B cell (primary cell): ENCODE measurements around the gene DLG2. TPM values are rescaled to one million over a fixed set of nuclear protein-coding genes. Genes with fewer than 3 reads are reported as not detected.

ENCODE experiments used
- ATAC-seq: fragments of 200-7000 bp; cut with Tn5 transposase; one replicate; pipeline ENCODE4 v1.10.0; 2021; ENCODE audit warnings: low read depth, mild to moderate bottlenecking, moderate number of reproducible peaks, moderate library complexity
- CTCF ChIA-PET: fragments of 350-600 bp; sonication (Branson Sonifier 250); formaldehyde crosslinking; loops from one replicate; lab custom pipeline; 2021; ENCODE audit warnings: antibody characterized with exemption, inconsistent platforms; lab: Charles Lee
- POLR2A ChIA-PET: fragments of 350-600 bp; sonication (Branson Sonifier 250); formaldehyde crosslinking; loops from one replicate; lab custom pipeline; 2021; ENCODE audit warnings: antibody characterized with exemption; lab: Charles Lee
- DNase-seq: peaks from one replicate; pipeline ENCODE4 v3.0.0; 2013
- H2AFZ ChIP-seq: 2 replicates; pipeline ENCODE4 v1.6.1; 2012; ENCODE audit warnings: mild to moderate bottlenecking, low read depth, low read length; ENCODE audit not compliant: insufficient read depth, poor library complexity, severe bottlenecking
- H3K27ac ChIP-seq, 2 donors: 1 replicate in 1 of 2; 2 replicates in 1 of 2; pipeline ENCODE4 v1.5.1; 2012 to 2013; ENCODE audit warnings: low read length in 2 of 2, mild to moderate bottlenecking in 2 of 2, moderate library complexity in 1 of 2
- H3K27me3 ChIP-seq, 4 experiments: fragments of 200-600 bp in 1 of 4; sonication (generic) in 1 of 4; replicated peaks in 1 of 4; 1 replicate in 2 of 4; 2 replicates in 2 of 4; pipeline versions ENCODE4 v1.6.1 to v1.7.0; 2013 to 2016; ENCODE audit warnings: low read length in 3 of 4, mild to moderate bottlenecking in 2 of 4, mixed read lengths in 1 of 4, moderate library complexity in 1 of 4; ENCODE audit not compliant: insufficient read depth in 4 of 4, control insufficient read depth in 3 of 4; ENCODE audit errors: control extremely low read depth in 1 of 4
- H3K36me3 ChIP-seq, 2 experiments: replicated peaks in 1 of 2; 1 replicate in 1 of 2; 2 replicates in 1 of 2; pipeline versions ENCODE4 v1.6.1 to v1.7.1; 2013; ENCODE audit warnings: low read length in 1 of 2; ENCODE audit not compliant: insufficient read depth in 2 of 2, control insufficient read depth in 1 of 2; ENCODE audit errors: control extremely low read depth in 1 of 2, extremely low read depth in 1 of 2
- H3K4me1 ChIP-seq, 2 donors: fragments of 200-600 bp in 1 of 2; sonication (generic) in 1 of 2; 1 replicate in 1 of 2; 2 replicates in 1 of 2; pipeline versions ENCODE4 v1.5.1 to v1.6.1; 2013 to 2017; ENCODE audit warnings: low read length in 2 of 2; ENCODE audit not compliant: control insufficient read depth in 2 of 2, insufficient read depth in 2 of 2
- H3K4me2 ChIP-seq: replicated peaks from 2 replicates; pipeline ENCODE3; 2012; ENCODE audit warnings: mild to moderate bottlenecking, low read depth, low read length; ENCODE audit not compliant: poor library complexity, severe bottlenecking
- H3K4me3 ChIP-seq, 5 experiments: fragments of 200-600 bp in 1 of 5; sonication (generic) in 1 of 5; 1 replicate in 3 of 5; 2 replicates in 2 of 5; pipeline versions ENCODE4 v1.5.1 to v1.7.0; 2011 to 2016; ENCODE audit warnings: low read length in 4 of 5, mild to moderate bottlenecking in 4 of 5, low read depth in 2 of 5, control low read depth in 1 of 5, moderate library complexity in 1 of 5; ENCODE audit not compliant: insufficient read depth in 1 of 5; ENCODE audit errors: control extremely low read depth in 1 of 5, extremely low read depth in 1 of 5
- H3K79me2 ChIP-seq: fragments of 200-600 bp; sonication (generic); one replicate; pipeline ENCODE4 v1.6.0; 2016; ENCODE audit warnings: low read length; ENCODE audit not compliant: control insufficient read depth, insufficient read depth
- H3K9ac ChIP-seq: fragments of 200-600 bp; sonication (generic); 2 replicates; pipeline ENCODE4 v1.6.1; 2017; ENCODE audit warnings: mild to moderate bottlenecking, low read length, moderate library complexity
- H3K9me3 ChIP-seq, 3 donors: one replicate each; pipeline versions ENCODE4 v1.6.1 to v1.7.1; 2013; ENCODE audit warnings: low read length in 2 of 3; ENCODE audit not compliant: control insufficient read depth in 2 of 3, insufficient read depth in 1 of 3; ENCODE audit errors: control extremely low read depth in 1 of 3
- H4K20me1 ChIP-seq: 2 replicates; pipeline ENCODE4 v1.6.0; 2012; ENCODE audit warnings: mild to moderate bottlenecking, low read length; ENCODE audit not compliant: insufficient read depth, control insufficient read depth, poor library complexity, severe bottlenecking
- H3K27ac Mint-ChIP-seq: one replicate; pipeline ENCODE4 v1.8.0; 2021; ENCODE audit warnings: mixed read lengths
- H3K27me3 Mint-ChIP-seq: one replicate; pipeline ENCODE4 v1.8.0; 2021; ENCODE audit warnings: mixed read lengths
- H3K4me1 Mint-ChIP-seq: one replicate; pipeline ENCODE4 v1.8.0; 2021; ENCODE audit warnings: mixed read lengths
- H3K4me3 Mint-ChIP-seq: one replicate; pipeline ENCODE4 v1.8.0; 2021; ENCODE audit warnings: mixed read lengths
- H3K9me3 Mint-ChIP-seq: one replicate; pipeline ENCODE4 v1.8.0; 2022; ENCODE audit warnings: mixed read lengths; ENCODE audit not compliant: insufficient read depth
- EZH2 ChIP-seq: IDR thresholded peaks from 2 replicates; pipeline ENCODE4 v1.6.1; 2012; ENCODE audit warnings: borderline replicate concordance, low read depth, mild to moderate bottlenecking, moderate library complexity, low read length; ENCODE audit not compliant: insufficient read depth, poor library complexity, severe bottlenecking
- WGBS: methylation state at CpG from one replicate; pipeline ENCODE4 v1.1.5; 2013; ENCODE audit warnings: missing lambda C conversion rate; ENCODE audit not compliant: insufficient coverage; 5-methylcytosine and 5-hydroxymethylcytosine counted together
- intact Hi-C: fragments of 100-400 bp; cut with micrococcal nuclease; formaldehyde crosslinking; loops from one replicate; pipeline ENCODE4 v1.10.0; 2022
- polyA plus RNA-seq: library from polyadenylated mRNA; depleted of rRNA; stranded (reverse); fragments of >200 nt; gene quantifications from 2 replicates; pipeline ENCODE4 v1.2.3, GENCODE V29; 2012
- total RNA-seq, 2 donors: library from RNA; stranded (reverse); fragments of 120-200 nt in 1 of 2; gene quantifications; 1 replicate in 1 of 2; 2 replicates in 1 of 2; pipeline versions ENCODE4 v1.2.3 to v1.2.4, GENCODE V29; 2013 to 2022
- TF ChIP-seq, protein P1 (sequence below): fragments of 200-600 bp; IDR thresholded peaks from one replicate; pipeline ENCODE4 v1.8.0; 2022; ENCODE audit warnings: antibody characterized with exemption, mild to moderate bottlenecking

DLG2 gene
- total and polyA plus RNA-seq, 2 donors (not counting 1 experiment from before 2014, with no cell fraction given): 0.54 to 5.4 TPM

GRCh38 chr11:85634747-85635146 lies 7.6 kb upstream of the DLG2 start:
- no peaks in the 10 kb centered on the region for H4K20me1 ChIP-seq
- Mint-ChIP-seq H3K4me1 (peaks cover 1% of the 10 kb centered on the region), H3K27me3 (no peaks in the 10 kb centered on the region), H3K4me3 (no peak overlapping the region), H3K9me3 (no peaks in the 10 kb centered on the region), H3K27ac (no peak overlapping the region)
- no peak for ATAC-seq
- H2AFZ ChIP-seq: no peak overlapping the region
- peaks cover 14% of the 10 kb centered on the region for H3K79me2 ChIP-seq
- ChIA-PET POLR2A (no interaction called here), CTCF (no interaction called here)
- no peaks in the 10 kb centered on the region for H3K27me3 ChIP-seq
- H3K9me3 ChIP-seq: no peaks in the 10 kb centered on the region
- H3K9ac ChIP-seq: no peak overlapping the region
- intact Hi-C loops: no loop called here
- TF ChIP-seq, protein P1, sequence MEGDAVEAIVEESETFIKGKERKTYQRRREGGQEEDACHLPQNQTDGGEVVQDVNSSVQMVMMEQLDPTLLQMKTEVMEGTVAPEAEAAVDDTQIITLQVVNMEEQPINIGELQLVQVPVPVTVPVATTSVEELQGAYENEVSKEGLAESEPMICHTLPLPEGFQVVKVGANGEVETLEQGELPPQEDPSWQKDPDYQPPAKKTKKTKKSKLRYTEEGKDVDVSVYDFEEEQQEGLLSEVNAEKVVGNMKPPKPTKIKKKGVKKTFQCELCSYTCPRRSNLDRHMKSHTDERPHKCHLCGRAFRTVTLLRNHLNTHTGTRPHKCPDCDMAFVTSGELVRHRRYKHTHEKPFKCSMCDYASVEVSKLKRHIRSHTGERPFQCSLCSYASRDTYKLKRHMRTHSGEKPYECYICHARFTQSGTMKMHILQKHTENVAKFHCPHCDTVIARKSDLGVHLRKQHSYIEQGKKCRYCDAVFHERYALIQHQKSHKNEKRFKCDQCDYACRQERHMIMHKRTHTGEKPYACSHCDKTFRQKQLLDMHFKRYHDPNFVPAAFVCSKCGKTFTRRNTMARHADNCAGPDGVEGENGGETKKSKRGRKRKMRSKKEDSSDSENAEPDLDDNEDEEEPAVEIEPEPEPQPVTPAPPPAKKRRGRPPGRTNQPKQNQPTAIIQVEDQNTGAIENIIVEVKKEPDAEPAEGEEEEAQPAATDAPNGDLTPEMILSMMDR: no peak
- no peak for TF ChIP-seq EZH2
- H3K36me3 ChIP-seq: peaks cover 19 to 20% of the 10 kb centered on the region in 2 experiments
- no peak overlapping the region for H3K4me3 ChIP-seq
- WGBS: no CpG with 5 or more reads among the region's 3 CpGs
- H3K27ac ChIP-seq: no peak overlapping the region
- peaks cover 0 to 3% of the 10 kb centered on the region in 2 donors for H3K4me1 ChIP-seq
- DNase-seq: no peak
- H3K4me2 ChIP-seq: no peak overlapping the region

DNA sequence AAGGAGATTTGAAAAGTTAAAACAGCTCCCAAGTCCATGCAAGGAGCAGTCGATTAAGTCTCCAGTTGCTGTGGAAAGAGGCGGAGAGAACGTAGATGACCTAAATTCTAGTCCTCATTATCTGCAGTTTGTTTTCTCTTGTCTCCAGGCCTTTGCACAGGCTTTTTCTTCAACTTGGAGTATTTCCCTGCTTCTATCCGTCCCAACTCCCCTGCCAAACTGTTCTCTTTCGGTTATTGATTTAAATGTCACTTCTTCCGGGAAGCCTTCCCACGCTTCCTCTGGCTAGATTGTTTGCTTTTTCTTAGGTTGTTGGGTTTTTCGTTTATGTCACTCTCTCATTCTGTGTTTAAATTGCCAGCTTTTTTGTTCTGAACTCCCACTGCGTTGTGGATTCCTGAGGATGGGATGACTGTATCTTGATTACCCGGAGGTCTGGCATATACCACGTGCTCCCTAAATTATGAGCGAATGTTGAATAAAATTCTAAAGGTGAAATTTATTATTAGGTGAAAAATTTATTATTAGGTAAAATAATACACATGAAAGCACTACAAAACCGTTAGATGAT lies 1.7 kb upstream of the DLG2 start:
- ChIA-PET CTCF (interaction anchor here (1.3 to 2.3 kb wide), 4 partner anchors 19 to 1070 kb away, joined by 4 to 15 read pairs (median 7); partner anchors contain the start of genes EED and TMEM126A), POLR2A (interaction anchor here (0.7 to 3.3 kb wide), 3 partner anchors 18 to 590 kb away, joined by 3 to 20 read pairs (median 16); partner anchors contain the start of genes CREBZF and TMEM126A)
- intact Hi-C loops: loop anchor here (1.0 to 5.0 kb wide), 8 partner anchors 18 to 674 kb away; partner anchors contain the start of genes EED, HIKESHI, PICALM and SYTL2
- peak overlapping the region; percentile 59 to 87 for H3K27ac ChIP-seq
- H3K79me2 ChIP-seq: peaks cover 27% of the 10 kb centered on the region
- H3K27me3 Mint-ChIP-seq: peaks cover 5% of the 10 kb centered on the region
- H3K4me1 ChIP-seq: peaks cover 14 to 19% of the 10 kb centered on the region in 2 donors
- ATAC-seq (no peak), DNase-seq (no peak)
- H3K27me3 ChIP-seq: no peaks in the 10 kb centered on the region
- WGBS: 0% methylated on average over 5 of the region's 13 CpGs
- H3K9me3 ChIP-seq: no peaks in the 10 kb centered on the region
- H3K4me3 ChIP-seq: peak overlapping the region; percentile 75 to 99 (median 85)
- H3K27ac Mint-ChIP-seq: peak overlapping the region; percentile 96
- no peaks in the 10 kb centered on the region for H4K20me1 ChIP-seq
- H2AFZ ChIP-seq: peak overlapping the region; percentile 97
- H3K36me3 ChIP-seq: peaks cover 2 to 5% of the 10 kb centered on the region in 2 experiments
- TF ChIP-seq, protein P1: no peak
- TF ChIP-seq EZH2: no peak
- H3K4me3 Mint-ChIP-seq: peak overlapping the region; percentile 99
- no peaks in the 10 kb centered on the region for H3K9me3 Mint-ChIP-seq
- peaks cover 28% of the 10 kb centered on the region for H3K4me1 Mint-ChIP-seq
- H3K9ac ChIP-seq: peak overlapping the region; percentile 80
- H3K4me2 ChIP-seq: peak overlapping the region; percentile 86
